ENCODE results near the gene SEPHS1.

SEPHS1 gene

GRCh38 chr10:13365243-13365642 is 17.1 kb upstream of the SEPHS1 start:
- no peak overlapping the region for H2AFZ ChIP-seq (ENCODE audit: low read length)
- H3K9me3 ChIP-seq (replicated peaks; ENCODE audit: insufficient read depth, low read length) = no peaks in the 10 kb centered on the region
- H4K20me1 ChIP-seq (ENCODE audit: insufficient read depth, low read length) = no peaks in the 10 kb centered on the region
- no peak for DNase-seq
- H3K9me2 ChIP-seq (replicated peaks; ENCODE audit: insufficient read depth, low read length) = no peaks in the 10 kb centered on the region
- H3K4me3 ChIP-seq (ENCODE audit: low read length) = no peak overlapping the region
- H3K36me3 ChIP-seq (replicated peaks; ENCODE audit: insufficient read depth, low read length) = no peaks in the 10 kb centered on the region
- H3K27me3 ChIP-seq (replicated peaks; ENCODE audit: insufficient read depth, low read length) = no peaks in the 10 kb centered on the region
- no peak overlapping the region for H3K9ac ChIP-seq (ENCODE audit: low read length)
- no peaks in the 10 kb centered on the region for H3K4me1 ChIP-seq (ENCODE audit: low read length)
- TF ChIP-seq CTCF (IDR thresholded peaks at IDR 0.05; ENCODE audit: low read length) (no peak), EZH2phosphoT487 (IDR thresholded peaks at IDR 0.05; ENCODE audit: low read length) (no peak), EZH2 (optimal IDR thresholded peaks at IDR 0.05; ENCODE audit: low read depth, low read length) (no peak)
- H3K27ac ChIP-seq (ENCODE audit: low read length) = no peak overlapping the region
- H3K79me2 ChIP-seq (ENCODE audit: low read length) = no peaks in the 10 kb centered on the region
- no peaks in the 10 kb centered on the region for H3F3A ChIP-seq (ENCODE audit: insufficient read depth, low read length)
- H3K4me2 ChIP-seq (ENCODE audit: low read depth, low read length) = no peak overlapping the region

GRCh38 chr10:13360587-13360986 is 12.5 kb upstream of the SEPHS1 start:
- Histone ChIP-seq H3K9me3 (replicated peaks; ENCODE audit: insufficient read depth, low read length) (no peaks in the 10 kb centered on the region), H2AFZ (ENCODE audit: low read length) (no peak overlapping the region), H3K36me3 (replicated peaks; ENCODE audit: insufficient read depth, low read length) (no peaks in the 10 kb centered on the region), H3K4me3 (ENCODE audit: low read length) (no peak overlapping the region), H3K27me3 (replicated peaks; ENCODE audit: insufficient read depth, low read length) (no peaks in the 10 kb centered on the region; the same call in 1 of the 2 replicates), H3K4me1 (ENCODE audit: low read length) (no peaks in the 10 kb centered on the region), H3F3A (ENCODE audit: insufficient read depth, low read length) (no peaks in the 10 kb centered on the region), H3K4me2 (ENCODE audit: low read depth, low read length) (no peak overlapping the region), H3K9me2 (replicated peaks; ENCODE audit: insufficient read depth, low read length) (no peaks in the 10 kb centered on the region), H3K9ac (ENCODE audit: low read length) (no peak overlapping the region), H3K27ac (ENCODE audit: low read length) (no peak overlapping the region), H4K20me1 (ENCODE audit: insufficient read depth, low read length) (no peaks in the 10 kb centered on the region), H3K79me2 (ENCODE audit: low read length) (no peaks in the 10 kb centered on the region)
- TF ChIP-seq EZH2phosphoT487 (IDR thresholded peaks at IDR 0.05; ENCODE audit: low read length) (no peak), EZH2 (optimal IDR thresholded peaks at IDR 0.05; ENCODE audit: low read depth, low read length) (no peak)
- no peak for DNase-seq

GRCh38 chr10:13356392-13356791 is 8.3 kb upstream of the SEPHS1 start:
- H3K27me3 ChIP-seq (replicated peaks; ENCODE audit: insufficient read depth, low read length) = no peaks in the 10 kb centered on the region; the same call in 1 of the 2 replicates
- peaks cover 11% of the 10 kb centered on the region for H3K4me1 ChIP-seq (ENCODE audit: low read length)
- H3K4me3 ChIP-seq (ENCODE audit: low read length) = no peak overlapping the region
- no peak overlapping the region for H3K4me2 ChIP-seq (ENCODE audit: low read depth, low read length)
- no peak overlapping the region for H3K27ac ChIP-seq (ENCODE audit: low read length)
- H3K9ac ChIP-seq (ENCODE audit: low read length) = no peak overlapping the region
- no peaks in the 10 kb centered on the region for H3K36me3 ChIP-seq (replicated peaks; ENCODE audit: insufficient read depth, low read length)
- H4K20me1 ChIP-seq (ENCODE audit: insufficient read depth, low read length) = no peaks in the 10 kb centered on the region
- H3K9me2 ChIP-seq (replicated peaks; ENCODE audit: insufficient read depth, low read length) = no peaks in the 10 kb centered on the region
- no peaks in the 10 kb centered on the region for H3F3A ChIP-seq (ENCODE audit: insufficient read depth, low read length)
- H3K9me3 ChIP-seq (replicated peaks; ENCODE audit: insufficient read depth, low read length) = no peaks in the 10 kb centered on the region
- no peak for DNase-seq
- no peak overlapping the region for H2AFZ ChIP-seq (ENCODE audit: low read length)
- no peaks in the 10 kb centered on the region for H3K79me2 ChIP-seq (ENCODE audit: low read length)
- TF ChIP-seq CTCF (IDR thresholded peaks at IDR 0.05; ENCODE audit: low read length) = no peak
- no peak for TF ChIP-seq EZH2phosphoT487 (IDR thresholded peaks at IDR 0.05; ENCODE audit: low read length)
- no peak for TF ChIP-seq EZH2 (optimal IDR thresholded peaks at IDR 0.05; ENCODE audit: low read depth, low read length)

- Histone ChIP-seq H3K9ac (ENCODE audit: low read length) (no peak overlapping the region), H3K4me2 (ENCODE audit: low read depth, low read length) (no peak overlapping the region), H3K4me1 (ENCODE audit: low read length) (peaks cover 14% of the 10 kb centered on the region), H3K4me3 (ENCODE audit: low read length) (no peak overlapping the region), H3K36me3 (replicated peaks; ENCODE audit: insufficient read depth, low read length) (no peaks in the 10 kb centered on the region), H3K9me2 (replicated peaks; ENCODE audit: insufficient read depth, low read length) (no peaks in the 10 kb centered on the region), H3K27ac (ENCODE audit: low read length) (no peak overlapping the region), H2AFZ (ENCODE audit: low read length) (no peak overlapping the region), H3F3A (ENCODE audit: insufficient read depth, low read length) (no peaks in the 10 kb centered on the region), H4K20me1 (ENCODE audit: insufficient read depth, low read length) (no peaks in the 10 kb centered on the region), H3K79me2 (ENCODE audit: low read length) (no peaks in the 10 kb centered on the region), H3K9me3 (replicated peaks; ENCODE audit: insufficient read depth, low read length) (no peaks in the 10 kb centered on the region), H3K27me3 (replicated peaks; ENCODE audit: insufficient read depth, low read length) (no peaks in the 10 kb centered on the region; the same call in 1 of the 2 replicates)
- TF ChIP-seq EZH2phosphoT487 (IDR thresholded peaks at IDR 0.05; ENCODE audit: low read length) (no peak), EZH2 (optimal IDR thresholded peaks at IDR 0.05; ENCODE audit: low read depth, low read length) (no peak), CTCF (IDR thresholded peaks at IDR 0.05; ENCODE audit: low read length) (no peak)
- DNase-seq = no peak
Observed at GRCh38 chr10:13354783-13355182, 6.7 kb upstream of the SEPHS1 start.

Measured in MM.1S (cell line).